Measurements from ENCODE around the gene ZNF559.
"Not testable (repeated sequence)": the region's sequence is repeated elsewhere in the genome, so short reads cannot be mapped to it uniquely, and the experiment has no call there.

- not testable (repeated sequence) for TF ChIP-seq CTCF (IDR thresholded peaks at IDR 0.05; ENCODE audit: insufficient read depth, low read length, poor library complexity, severe bottlenecking); EZH2phosphoT487 (conservative IDR thresholded peaks at IDR 0.05; ENCODE audit: low read length)
Measured at GRCh38 chr19:9322201-9322600, 1.8 kb upstream of the ZNF559 start.
